CD4-positive, CD25-positive, alpha-beta regulatory T cell (primary cell): Measurements from ENCODE around the gene SLC35E2B. TPM values are rescaled to one million over a fixed set of nuclear protein-coding genes. Genes with fewer than 3 reads are reported as not detected.
"Not testable (repeated sequence)": the region's sequence is repeated elsewhere in the genome, so short reads cannot be mapped to it uniquely, and the experiment has no call there.

Source experiments
- ATAC-seq, 2 donors: fragments of 150-1000 bp; cut with Tn5 transposase; one replicate each; pipeline ENCODE4 v1.10.0; 2021; ENCODE audit warnings: low read depth in 2 of 2, moderate number of reproducible peaks in 2 of 2, moderate library complexity in 1 of 2
- DNase-seq, 3 donors: peaks; one replicate each; pipeline versions ENCODE4 v3.0.0 to v3.0.0-alpha.2; 2012 to 2022; ENCODE audit warnings: mixed read lengths in 1 of 3
- H3K27ac ChIP-seq: one replicate; pipeline ENCODE4 v1.7.0; 2013; ENCODE audit warnings: mild to moderate bottlenecking, low read length; ENCODE audit not compliant: insufficient read depth, poor library complexity, severe bottlenecking
- H3K27me3 ChIP-seq: one replicate; pipeline ENCODE4 v1.7.0; 2013; ENCODE audit warnings: low read length; ENCODE audit not compliant: control insufficient read depth, insufficient read depth
- H3K36me3 ChIP-seq: one replicate; pipeline ENCODE4 v1.7.0; 2013; ENCODE audit warnings: mild to moderate bottlenecking, low read length, moderate library complexity; ENCODE audit not compliant: control insufficient read depth, insufficient read depth
- H3K4me1 ChIP-seq: 2 replicates; pipeline ENCODE4 v1.7.0; 2013; ENCODE audit warnings: mild to moderate bottlenecking, low read length; ENCODE audit not compliant: insufficient read depth, control insufficient read depth, poor library complexity, severe bottlenecking
- H3K4me3 ChIP-seq: one replicate; pipeline ENCODE4 v1.7.0; 2013; ENCODE audit warnings: low read depth, mild to moderate bottlenecking, low read length, moderate library complexity
- H3K9me3 ChIP-seq, 2 experiments: 1 replicate in 1 of 2; 2 replicates in 1 of 2; pipeline ENCODE4 v1.7.0; 2013; ENCODE audit warnings: low read length in 2 of 2, mild to moderate bottlenecking in 1 of 2, moderate library complexity in 1 of 2; ENCODE audit not compliant: control insufficient read depth in 2 of 2
- H3K27ac Mint-ChIP-seq, 3 donors: one replicate each; pipeline ENCODE4 v1.8.0; 2020 to 2022; ENCODE audit warnings: mild to moderate bottlenecking in 3 of 3, mixed read lengths in 3 of 3, moderate library complexity in 2 of 3
- H3K27me3 Mint-ChIP-seq: one replicate; pipeline ENCODE4 v1.8.0; 2022; ENCODE audit warnings: mild to moderate bottlenecking, mixed read lengths
- H3K36me3 Mint-ChIP-seq: one replicate; pipeline ENCODE4 v1.8.0; 2020; ENCODE audit warnings: mixed read lengths
- H3K4me1 Mint-ChIP-seq, 4 donors: one replicate each; pipeline ENCODE4 v1.8.0; 2020 to 2022; ENCODE audit warnings: mixed read lengths in 4 of 4, mild to moderate bottlenecking in 1 of 4
- H3K4me3 Mint-ChIP-seq, 4 donors: one replicate each; pipeline ENCODE4 v1.8.0; 2020 to 2022; ENCODE audit warnings: mild to moderate bottlenecking in 4 of 4, mixed read lengths in 4 of 4, moderate library complexity in 3 of 4
- H3K9me3 Mint-ChIP-seq, 7 donors: one replicate each; pipeline ENCODE4 v1.8.0; 2020 to 2022; ENCODE audit warnings: mixed read lengths in 7 of 7, mild to moderate bottlenecking in 3 of 7, moderate library complexity in 2 of 7
- polyA plus RNA-seq, 4 donors: library from polyadenylated mRNA; unstranded; fragments of 300-500 nt; fragmentation: Illumina TruSeq; gene quantifications; one replicate each; pipeline ENCODE4 v1.2.3, GENCODE V29; 2021
- total RNA-seq: library from RNA; stranded (reverse); gene quantifications from one replicate; pipeline ENCODE4 v1.2.3, GENCODE V29; 2022

Gene SLC35E2B
- total and polyA plus RNA-seq, 5 donors from 2014 or later, result 25.8 to 77.6 (median 31.7) TPM

- Histone ChIP-seq H3K36me3 (peaks cover 23% of the 10 kb centered on the region), H3K4me1 (peaks cover 13% of the 10 kb centered on the region), H3K27ac (peak overlapping the region; percentile 62)
- Mint-ChIP-seq H3K4me1 (peaks cover 9 to 23% (median 13%) of the 10 kb centered on the region in 4 donors), H3K36me3 (peaks cover 12% of the 10 kb centered on the region), H3K27ac (peak overlapping the region; percentile 85 to 95 (median 94)), H3K4me3 (peak overlapping the region in 2 of 4 donors; percentile 15 to 31)
- not testable (repeated sequence) for H3K9me3 ChIP-seq, DNase-seq, H3K9me3 Mint-ChIP-seq, H3K27me3 ChIP-seq, ATAC-seq, H3K4me3 ChIP-seq, H3K27me3 Mint-ChIP-seq
Measured at GRCh38 chr1:1729116-1729816, 36.7 kb upstream of the SLC35E2B start.

GRCh38 chr1:1728308-1729005, 35.9 kb upstream of the SLC35E2B start:
- ATAC-seq, result peak; percentile 48 to 58
- peaks cover 7 to 26% (median 16%) of the 10 kb centered on the region in 4 donors for H3K4me1 Mint-ChIP-seq
- not testable (repeated sequence) for H3K9me3 ChIP-seq, H3K36me3 Mint-ChIP-seq, H3K9me3 Mint-ChIP-seq, H3K27me3 Mint-ChIP-seq, H3K27me3 ChIP-seq
- H3K27ac ChIP-seq, result peak overlapping the region; percentile 62
- peaks cover 13% of the 10 kb centered on the region for H3K4me1 ChIP-seq
- peak in 2 of 3 donors; percentile 66 to 94 for DNase-seq
- peak overlapping the region; percentile 74 to 86 (median 79) for H3K4me3 Mint-ChIP-seq
- peak overlapping the region; percentile 94 to 100 (median 95) for H3K27ac Mint-ChIP-seq
- H3K4me3 ChIP-seq, result peak overlapping the region; percentile 64
- H3K36me3 ChIP-seq, result peaks cover 23% of the 10 kb centered on the region

- H3K27me3 Mint-ChIP-seq, ATAC-seq, H3K27ac Mint-ChIP-seq, H3K4me3 ChIP-seq, H3K27ac ChIP-seq, DNase-seq, H3K9me3 Mint-ChIP-seq, H3K27me3 ChIP-seq, H3K9me3 ChIP-seq, H3K36me3 Mint-ChIP-seq: not testable (repeated sequence)
- Mint-ChIP-seq H3K4me1 (peaks cover 7 to 26% (median 16%) of the 10 kb centered on the region in 4 donors), H3K4me3 (peak overlapping the region in 1 of 4 donors; percentile 51)
- Histone ChIP-seq H3K36me3 (peaks cover 15% of the 10 kb centered on the region), H3K4me1 (peaks cover 13% of the 10 kb centered on the region)
Measured at GRCh38 chr1:1727131-1727651, 34.6 kb upstream of the SLC35E2B start.

- not testable (repeated sequence) for H3K27ac ChIP-seq, H3K9me3 ChIP-seq, H3K9me3 Mint-ChIP-seq, H3K27me3 ChIP-seq, H3K27me3 Mint-ChIP-seq, H3K4me3 ChIP-seq, DNase-seq, ATAC-seq, H3K36me3 Mint-ChIP-seq
- peaks cover 10 to 33% (median 20%) of the 10 kb centered on the region in 4 donors for H3K4me1 Mint-ChIP-seq
- Histone ChIP-seq H3K36me3 (peaks cover 14% of the 10 kb centered on the region), H3K4me1 (peaks cover 18% of the 10 kb centered on the region)
- H3K27ac Mint-ChIP-seq, result peak overlapping the region in 1 of 3 donors; percentile 69
- peak overlapping the region; percentile 27 to 70 (median 54) for H3K4me3 Mint-ChIP-seq
Measured at GRCh38 chr1:1726088-1726487, 33.5 kb upstream of the SLC35E2B start.

GRCh38 chr1:1724035-1724864, 31.7 kb upstream of the SLC35E2B start, which contains the start of gene CDK11A:
Gene CDK11A, minus strand, starts transcription at chr1:1724357. Its CDS starts 1,539 bp downstream, at chr1:1722818.
- Mint-ChIP-seq H3K36me3 (peaks cover 15% of the 10 kb centered on the region), H3K4me3 (peak within 1 kb of the TSS; percentile 93 to 98 (median 96)), H3K27ac (peak within 1 kb of the TSS; percentile 69 to 99 (median 98)), H3K4me1 (peaks cover 11 to 30% (median 18%) of the 10 kb centered on the region in 4 donors)
- Histone ChIP-seq H3K4me3 (peak within 1 kb of the TSS; percentile 61), H3K36me3 (peaks cover 15% of the 10 kb centered on the region), H3K4me1 (peaks cover 15% of the 10 kb centered on the region), H3K27ac (peak within 1 kb of the TSS; percentile 88)
- not testable (repeated sequence) for H3K9me3 ChIP-seq, H3K27me3 Mint-ChIP-seq, H3K27me3 ChIP-seq, H3K9me3 Mint-ChIP-seq
- ATAC-seq, result peak; percentile 84 to 93
- peak; percentile 99 to 100 (median 100) for DNase-seq

- Mint-ChIP-seq H3K4me1 (peaks cover 4 to 17% (median 11%) of the 10 kb centered on the region in 4 donors), H3K4me3 (peak overlapping the region in 3 of 4 donors; percentile 33 to 81 (median 66)), H3K27ac (peak overlapping the region in 1 of 3 donors; percentile 38), H3K9me3 (no peaks in the 10 kb centered on the region), H3K27me3 (no peaks in the 10 kb centered on the region), H3K36me3 (peaks cover 15% of the 10 kb centered on the region)
- H3K4me1 ChIP-seq, result peaks cover 5% of the 10 kb centered on the region
- no peak for DNase-seq
- H3K36me3 ChIP-seq, result peaks cover 29% of the 10 kb centered on the region
- H3K27ac ChIP-seq, result no peak overlapping the region
- H3K4me3 ChIP-seq, result no peak overlapping the region
- no peaks in the 10 kb centered on the region for H3K9me3 ChIP-seq
- no peak for ATAC-seq
- no peaks in the 10 kb centered on the region for H3K27me3 ChIP-seq
Measured at GRCh38 chr1:1721201-1721600, 28.6 kb upstream of the SLC35E2B start.
